NOMO-1 (cell line): ENCODE results near the gene KRTAP5-6.

ENCODE experiments used
- DNase-seq, 2 experiments: peaks; one replicate each; lab custom pipeline; 2025; ENCODE audit not compliant: unreplicated experiment in 2 of 2; lab: John Stamatoyannopoulos, UW

The KRTAP5-6 gene

GRCh38 chr11:1746511-1746931 lies 49.5 kb downstream of the KRTAP5-6 start:
- no peak for DNase-seq

GRCh38 chr11:1746956-1747752 lies 50.2 kb downstream of the KRTAP5-6 start:
- DNase-seq: no peak
